GM18909 (cell line): ENCODE data around the gene NBEAL2.

Source experiments
- ATAC-seq: cut with Tn5 transposase; IDR thresholded peaks from one replicate; pipeline ENCODE4 v1.9.1; 2021; ENCODE audit warnings: mild to moderate bottlenecking; ENCODE audit not compliant: unreplicated experiment, poor library complexity

The NBEAL2 gene

DNA sequence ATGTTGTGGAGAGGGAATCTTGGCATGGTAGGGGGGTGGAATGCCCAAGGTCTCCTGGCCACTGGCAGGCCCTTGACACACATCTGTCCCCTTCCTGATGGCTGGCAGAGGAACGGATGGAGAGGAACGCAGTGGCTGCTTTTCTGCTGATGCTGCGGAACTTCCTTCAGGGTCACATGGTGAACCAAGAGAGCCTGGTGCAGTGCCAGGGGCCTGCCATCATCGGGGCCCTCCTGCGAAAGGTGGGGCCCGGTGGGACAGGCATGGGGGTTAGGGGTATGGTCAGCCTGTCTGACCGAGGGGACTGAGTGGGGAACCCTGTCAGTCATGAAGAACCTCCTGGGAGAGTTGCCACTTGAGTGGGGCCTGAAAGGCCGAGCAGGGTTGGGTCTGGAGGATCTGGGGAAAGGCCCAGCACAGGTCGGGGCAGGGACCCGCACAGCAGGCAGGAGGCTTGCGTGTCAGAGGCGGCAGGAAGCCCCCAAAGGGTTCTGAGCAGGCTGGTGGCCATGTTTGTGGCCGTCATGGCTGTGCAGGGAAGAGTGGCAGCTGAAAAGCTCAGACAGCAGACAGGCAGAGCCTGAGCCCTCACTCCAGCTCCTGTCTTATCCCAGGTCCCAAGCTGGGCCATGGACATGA, 18.1 kb downstream of the NBEAL2 start:
- no peak for ATAC-seq

DNA sequence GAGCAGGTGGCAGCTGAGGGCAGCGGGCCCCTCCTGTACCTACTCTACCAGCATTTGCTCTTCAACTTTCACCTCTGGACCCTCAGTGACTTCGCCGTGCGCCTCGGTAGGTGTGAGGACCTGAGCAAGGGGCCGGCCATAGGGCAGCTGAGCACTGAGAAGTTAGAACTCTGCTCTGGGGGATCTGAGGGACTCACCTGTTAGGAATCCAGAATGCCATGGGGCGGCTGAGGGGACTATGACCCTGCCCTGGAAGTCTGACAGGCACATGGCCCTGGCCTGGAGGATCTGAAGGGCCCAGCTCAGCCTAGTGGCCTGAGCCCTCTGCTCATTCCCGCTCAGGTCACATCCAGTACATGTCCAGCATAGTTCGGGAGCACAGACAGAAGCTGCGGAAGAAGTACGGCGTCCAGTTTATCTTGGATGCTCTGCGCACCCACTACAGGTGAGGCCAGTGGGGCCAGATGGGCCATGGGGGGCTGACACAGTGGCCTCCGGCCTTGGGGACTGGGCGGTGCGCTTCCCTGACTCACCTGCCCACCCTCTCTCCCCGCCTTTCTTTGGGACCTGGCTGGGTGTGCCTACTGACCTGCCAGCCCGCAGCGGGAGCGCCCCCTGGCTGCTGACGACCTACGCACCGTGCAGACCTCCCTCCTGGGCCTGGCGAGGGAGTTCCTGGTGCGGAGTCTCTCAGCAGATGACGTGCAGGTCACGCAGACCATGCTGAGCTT, 18.8 kb downstream of the NBEAL2 start:
- ATAC-seq, result no peak

- no peak for ATAC-seq
Measured at GRCh38 chr3:46998852-46999515, 19.5 kb downstream of the NBEAL2 start.

GRCh38 chr3:46999516-47000197, 20.2 kb downstream of the NBEAL2 start:
- no peak for ATAC-seq

DNA sequence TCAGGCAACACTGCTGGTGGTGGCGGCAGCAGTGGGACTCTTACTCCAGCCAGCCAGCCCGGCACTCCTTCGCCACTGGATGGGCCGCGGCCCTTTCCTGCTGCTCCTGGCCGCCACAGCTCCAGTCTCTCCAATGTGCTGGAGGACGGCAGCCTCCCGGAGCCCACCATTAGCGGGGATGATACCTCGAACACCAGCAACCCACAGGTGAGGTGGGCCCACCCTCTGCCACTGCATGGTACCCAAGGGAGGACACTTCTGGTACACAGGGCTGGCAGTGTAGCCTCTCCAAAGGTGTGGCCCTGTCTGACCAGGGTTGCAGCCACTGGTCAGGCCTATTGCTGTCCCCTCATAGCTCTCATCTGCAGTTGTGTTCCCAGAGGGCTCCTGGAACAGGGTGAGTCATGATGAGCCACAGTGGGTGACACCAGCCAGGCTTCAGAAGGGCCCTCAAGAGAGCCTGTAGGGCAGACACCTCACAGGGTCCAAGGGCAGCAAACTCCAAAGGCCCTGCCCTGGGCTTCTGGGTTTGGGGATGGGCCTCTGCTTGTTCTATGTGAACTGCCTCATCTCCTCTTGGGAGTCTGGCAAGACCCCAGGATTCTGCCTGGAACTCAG, 20.8 kb downstream of the NBEAL2 start:
- no peak for ATAC-seq

- no peak for ATAC-seq
Measured at GRCh38 chr3:47000922-47001730, 21.7 kb downstream of the NBEAL2 start.

DNA sequence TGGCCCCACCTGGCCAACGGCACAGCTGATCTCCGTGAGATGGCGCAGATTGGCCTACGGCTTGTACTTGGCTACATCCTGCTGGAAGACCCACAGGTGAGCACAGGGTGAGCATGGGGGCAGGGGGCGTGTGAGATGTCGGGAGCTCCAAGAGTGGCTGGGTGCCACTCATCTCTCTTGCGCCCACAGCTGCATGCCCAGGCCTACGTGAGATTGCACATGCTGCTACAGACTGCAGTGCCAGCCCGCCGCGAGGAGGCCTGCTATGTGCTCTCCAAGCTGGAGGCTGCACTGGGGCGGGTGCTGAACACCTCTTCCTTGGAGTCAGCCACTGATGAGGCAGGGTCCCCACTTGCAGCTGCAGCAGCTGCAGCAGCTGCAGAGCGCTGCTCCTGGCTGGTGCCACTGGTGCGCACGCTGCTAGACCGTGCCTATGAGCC, 22.3 kb downstream of the NBEAL2 start:
- ATAC-seq, result no peak

DNA sequence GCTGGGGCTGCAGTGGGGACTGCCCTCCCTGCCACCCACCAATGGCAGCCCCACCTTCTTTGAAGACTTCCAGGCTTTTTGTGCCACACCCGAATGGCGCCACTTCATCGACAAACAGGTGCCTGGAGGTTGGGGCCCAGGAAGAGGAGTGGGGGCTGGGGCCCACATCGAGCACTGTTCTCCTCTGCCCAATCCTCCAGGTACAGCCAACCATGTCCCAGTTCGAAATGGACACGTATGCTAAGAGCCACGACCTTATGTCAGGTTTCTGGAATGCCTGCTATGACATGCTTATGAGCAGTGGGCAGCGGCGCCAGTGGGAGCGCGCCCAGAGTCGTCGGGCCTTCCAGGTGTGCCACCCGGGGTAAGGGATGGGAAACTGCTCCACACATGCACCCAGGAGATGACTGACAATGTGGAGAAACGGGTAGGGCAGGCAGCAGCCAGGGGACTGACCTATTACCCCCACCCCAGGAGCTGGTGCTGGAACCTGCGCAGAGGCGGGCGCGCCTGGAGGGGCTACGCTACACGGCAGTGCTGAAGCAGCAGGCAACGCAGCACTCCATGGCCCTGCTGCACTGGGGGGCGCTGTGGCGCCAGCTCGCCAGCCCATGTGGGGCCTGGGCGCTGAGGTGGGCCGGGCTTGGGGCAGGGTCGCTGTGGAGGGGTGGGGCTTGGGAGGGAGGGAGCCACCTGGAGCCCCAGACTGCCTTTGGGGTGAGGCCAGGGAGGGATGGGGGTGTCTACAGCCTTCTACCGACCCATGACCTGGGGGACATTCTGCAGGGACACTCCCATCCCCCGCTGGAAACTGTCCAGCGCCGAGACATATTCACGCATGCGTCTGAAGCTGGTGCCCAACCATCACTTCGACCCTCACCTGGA, 22.9 kb downstream of the NBEAL2 start:
- ATAC-seq, result no peak

DNA sequence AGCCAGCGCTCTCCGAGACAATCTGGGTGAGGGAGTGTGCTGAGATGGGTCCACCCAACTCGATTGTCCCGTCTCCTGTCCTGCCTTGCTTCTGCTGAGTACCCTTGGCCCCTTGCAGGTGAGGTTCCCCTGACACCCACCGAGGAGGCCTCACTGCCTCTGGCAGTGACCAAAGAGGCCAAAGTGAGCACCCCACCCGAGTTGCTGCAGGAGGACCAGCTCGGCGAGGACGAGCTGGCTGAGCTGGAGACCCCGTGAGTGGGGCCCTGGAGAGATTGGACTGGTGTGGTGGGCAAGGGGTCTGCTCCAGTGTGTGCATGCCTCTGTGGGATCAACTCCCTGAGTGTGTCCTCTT, 23.6 kb downstream of the NBEAL2 start:
- no peak for ATAC-seq

GRCh38 chr3:47003461-47004368, 24.2 kb downstream of the NBEAL2 start:
- ATAC-seq, result no peak

- no peak for ATAC-seq
Measured at GRCh38 chr3:47004369-47005211, 25.1 kb downstream of the NBEAL2 start.

DNA sequence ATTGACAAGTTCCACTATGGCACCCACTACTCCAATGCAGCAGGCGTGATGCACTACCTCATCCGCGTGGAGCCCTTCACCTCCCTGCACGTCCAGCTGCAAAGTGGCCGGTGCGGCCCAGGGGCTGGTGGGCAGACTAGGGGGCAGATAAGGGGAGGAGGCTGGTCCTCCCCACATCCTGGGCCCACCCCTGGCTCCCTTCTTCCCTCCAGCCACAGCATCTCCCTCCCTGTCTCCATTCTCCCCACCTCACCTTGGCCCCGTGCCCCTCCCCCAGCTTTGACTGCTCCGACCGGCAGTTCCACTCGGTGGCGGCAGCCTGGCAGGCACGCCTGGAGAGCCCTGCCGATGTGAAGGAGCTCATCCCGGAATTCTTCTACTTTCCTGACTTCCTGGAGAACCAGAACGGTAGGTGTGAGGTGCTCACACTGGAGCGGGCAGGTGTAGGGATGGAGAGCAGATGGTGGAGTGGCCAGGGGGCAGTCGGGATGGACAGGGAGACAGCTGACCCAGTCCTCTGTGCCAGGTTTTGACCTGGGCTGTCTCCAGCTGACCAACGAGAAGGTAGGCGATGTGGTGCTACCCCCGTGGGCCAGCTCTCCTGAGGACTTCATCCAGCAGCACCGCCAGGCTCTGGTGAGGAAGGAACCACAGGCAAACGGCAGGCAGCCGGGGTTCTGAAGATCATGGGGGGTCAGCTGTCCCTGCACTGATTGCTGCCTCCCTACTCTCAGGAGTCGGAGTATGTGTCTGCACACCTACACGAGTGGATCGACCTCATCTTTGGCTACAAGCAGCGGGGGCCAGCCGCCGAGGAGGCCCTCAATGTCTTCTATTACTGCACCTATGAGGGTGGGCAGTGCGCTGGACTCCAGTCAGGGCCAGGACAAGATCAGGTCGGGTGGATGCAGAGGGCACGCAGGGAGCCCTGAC, 26.0 kb downstream of the NBEAL2 start:
- no peak for ATAC-seq

- no peak for ATAC-seq
Measured at GRCh38 chr3:47006145-47006651, 26.7 kb downstream of the NBEAL2 start.

GRCh38 chr3:47007001-47007400, 27.5 kb downstream of the NBEAL2 start:
- no peak for ATAC-seq

GRCh38 chr3:47007482-47008233, 28.2 kb downstream of the NBEAL2 start:
- ATAC-seq, result no peak
